IPS DF 4.7 (cell line): ENCODE measurements around the gene ZNF780B.
A peak's percentile ranks its signal among the peaks of the same experiment; 100 is the strongest.
"Not testable (repeated sequence)": the region's sequence is repeated elsewhere in the genome, so short reads cannot be mapped to it uniquely, and the experiment has no call there.

Experiments
- DNase-seq: peaks from one replicate; pipeline ENCODE4 v3.0.0-alpha.2; 2013; ENCODE audit warnings: low spot score; ENCODE audit errors: extremely low read depth

Gene ZNF780B

DNA sequence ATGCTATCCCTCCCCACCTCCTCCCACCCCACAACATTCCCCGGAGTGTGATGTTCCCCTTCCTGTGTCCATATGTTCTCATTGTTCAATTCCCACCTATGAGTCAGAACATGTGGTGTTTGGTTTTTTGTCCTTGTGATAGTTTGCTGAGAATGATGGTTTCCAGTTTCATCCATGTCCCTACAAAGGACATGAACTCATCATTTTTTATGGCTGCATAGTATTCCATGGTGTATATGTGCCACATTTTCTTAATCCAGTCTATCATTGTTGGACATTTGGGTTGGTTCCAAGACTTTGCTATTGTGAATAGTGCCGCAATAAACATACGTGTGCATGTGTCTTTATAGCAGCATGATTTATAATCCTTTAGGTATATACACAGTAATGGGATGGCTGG lies 18.0 kb downstream of the ZNF780B start:
- not testable (repeated sequence) for DNase-seq

- DNase-seq, result no peak
Observed at GRCh38 chr19:40035996-40036395, 20.0 kb downstream of the ZNF780B start.

DNA sequence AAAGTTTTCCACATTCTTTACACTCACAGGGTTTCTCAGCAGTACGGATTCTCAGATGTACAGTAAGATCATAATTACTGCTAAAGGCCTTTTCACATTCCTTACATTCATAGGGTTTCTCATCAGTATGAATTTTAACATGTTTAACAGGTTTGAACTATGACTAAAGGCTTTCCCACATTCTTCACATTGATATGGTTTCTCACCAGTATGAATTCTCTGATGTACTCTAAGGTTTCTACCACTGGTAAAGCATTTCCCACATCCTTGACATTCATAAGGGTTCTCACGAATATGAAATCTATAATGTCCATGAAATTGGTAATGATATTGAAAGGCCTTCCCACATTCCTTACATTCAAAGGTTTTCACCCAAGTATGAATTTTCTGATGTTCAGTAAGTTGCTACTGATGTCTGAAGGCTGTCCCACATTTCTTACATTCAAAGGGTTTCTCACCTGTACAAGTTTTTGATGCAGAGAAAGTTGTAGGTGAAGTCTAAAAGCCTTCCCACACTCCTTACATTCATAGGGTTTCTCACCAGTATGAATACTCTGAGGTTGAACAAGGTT lies 22.0 kb downstream of the ZNF780B start:
- DNase-seq, result no peak

GRCh38 chr19:40026597-40026970 lies 29.4 kb downstream of the ZNF780B start:
- DNase-seq, result no peak

GRCh38 chr19:40025938-40026596 lies 30.0 kb downstream of the ZNF780B start:
- no peak for DNase-seq

- DNase-seq, result no peak
Observed at GRCh38 chr19:40023969-40024368, 32.1 kb downstream of the ZNF780B start.

DNA sequence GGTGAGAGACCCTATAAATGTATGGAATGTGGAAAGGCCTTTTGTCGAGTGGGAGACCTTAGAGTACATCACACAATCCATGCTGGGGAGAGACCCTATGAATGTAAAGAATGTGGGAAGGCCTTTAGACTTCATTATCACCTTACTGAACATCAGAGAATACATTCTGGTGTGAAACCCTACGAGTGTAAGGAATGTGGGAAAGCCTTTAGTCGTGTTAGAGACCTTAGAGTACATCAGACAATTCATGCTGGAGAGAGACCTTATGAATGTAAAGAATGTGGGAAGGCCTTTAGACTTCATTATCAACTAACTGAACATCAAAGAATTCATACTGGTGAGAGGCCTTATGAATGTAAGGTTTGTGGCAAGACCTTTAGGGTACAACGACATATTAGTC lies 42.0 kb downstream of the ZNF780B start:
- DNase-seq, result no peak

DNA sequence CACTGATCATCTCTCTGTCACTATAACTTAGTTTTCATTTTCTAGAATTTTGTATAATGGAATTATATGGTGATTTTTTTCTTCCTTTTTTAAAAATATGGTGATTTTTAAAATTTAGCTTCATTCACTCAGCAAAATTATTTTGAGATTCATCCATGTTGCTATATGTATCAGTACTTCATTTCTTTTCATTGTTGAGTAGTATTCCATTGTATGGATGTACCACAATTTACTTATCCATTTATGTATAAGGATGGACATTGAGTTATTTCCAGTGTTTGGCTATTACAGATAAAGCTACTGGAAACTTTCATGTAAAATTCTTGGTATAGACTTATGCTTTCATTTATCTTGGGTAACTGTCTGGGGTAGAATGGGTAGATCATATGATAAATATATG lies 46.4 kb downstream of the ZNF780B start:
- DNase-seq, result no peak

DNA sequence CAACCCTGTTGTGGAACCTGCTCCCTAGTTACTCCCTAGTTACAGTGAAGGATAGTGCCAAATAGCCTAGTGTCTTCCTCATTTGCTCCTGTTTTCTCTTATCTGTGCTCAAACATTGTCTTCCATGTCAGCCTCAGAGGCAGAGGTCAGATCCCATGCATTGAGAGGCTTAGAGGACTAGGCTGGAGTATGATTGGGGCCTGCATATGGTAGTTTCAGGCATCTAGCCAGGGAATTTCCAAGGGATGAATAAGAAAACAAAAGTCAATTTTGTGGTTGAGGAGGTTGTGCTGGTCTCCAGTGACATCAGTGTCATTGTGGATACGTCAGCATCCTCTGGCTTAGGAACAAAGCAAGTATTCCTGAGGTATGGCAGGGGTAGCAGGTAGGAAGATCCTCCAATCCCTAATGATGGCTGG lies 49.7 kb downstream of the ZNF780B start:
- DNase-seq, result no peak

GRCh38 chr19:40005691-40006272 lies 50.2 kb downstream of the ZNF780B start:
- DNase-seq, result no peak

- DNase-seq, result no peak
Observed at GRCh38 chr19:39998501-39998900, 57.5 kb downstream of the ZNF780B start.

DNA sequence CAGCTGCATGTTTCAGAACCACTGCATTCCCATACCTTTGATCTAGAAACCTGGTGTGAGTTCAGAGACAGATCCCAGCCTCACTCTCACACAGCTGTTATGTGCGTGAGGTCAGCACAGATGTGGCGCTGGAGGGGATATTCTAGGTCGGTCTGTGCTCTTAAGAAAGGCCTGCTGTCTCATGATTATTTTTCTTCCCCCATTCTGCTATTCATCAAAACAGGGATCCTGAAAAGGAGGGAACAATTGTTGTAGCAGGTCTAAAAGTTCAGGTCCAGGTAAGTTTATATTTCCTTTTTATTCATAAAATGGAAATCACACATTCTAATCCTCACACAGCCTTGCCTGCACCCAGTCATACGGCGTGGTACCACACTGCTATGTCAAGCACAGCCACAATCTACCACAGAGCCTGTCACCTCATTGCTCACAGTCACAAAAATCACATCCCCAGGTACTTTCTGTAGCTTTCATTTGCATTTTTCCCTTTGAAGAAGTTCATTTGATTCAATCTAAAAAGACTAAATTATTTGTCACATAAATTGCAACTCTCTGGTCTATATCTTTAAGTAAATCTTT lies 58.3 kb downstream of the ZNF780B start:
- no peak for DNase-seq

DNA sequence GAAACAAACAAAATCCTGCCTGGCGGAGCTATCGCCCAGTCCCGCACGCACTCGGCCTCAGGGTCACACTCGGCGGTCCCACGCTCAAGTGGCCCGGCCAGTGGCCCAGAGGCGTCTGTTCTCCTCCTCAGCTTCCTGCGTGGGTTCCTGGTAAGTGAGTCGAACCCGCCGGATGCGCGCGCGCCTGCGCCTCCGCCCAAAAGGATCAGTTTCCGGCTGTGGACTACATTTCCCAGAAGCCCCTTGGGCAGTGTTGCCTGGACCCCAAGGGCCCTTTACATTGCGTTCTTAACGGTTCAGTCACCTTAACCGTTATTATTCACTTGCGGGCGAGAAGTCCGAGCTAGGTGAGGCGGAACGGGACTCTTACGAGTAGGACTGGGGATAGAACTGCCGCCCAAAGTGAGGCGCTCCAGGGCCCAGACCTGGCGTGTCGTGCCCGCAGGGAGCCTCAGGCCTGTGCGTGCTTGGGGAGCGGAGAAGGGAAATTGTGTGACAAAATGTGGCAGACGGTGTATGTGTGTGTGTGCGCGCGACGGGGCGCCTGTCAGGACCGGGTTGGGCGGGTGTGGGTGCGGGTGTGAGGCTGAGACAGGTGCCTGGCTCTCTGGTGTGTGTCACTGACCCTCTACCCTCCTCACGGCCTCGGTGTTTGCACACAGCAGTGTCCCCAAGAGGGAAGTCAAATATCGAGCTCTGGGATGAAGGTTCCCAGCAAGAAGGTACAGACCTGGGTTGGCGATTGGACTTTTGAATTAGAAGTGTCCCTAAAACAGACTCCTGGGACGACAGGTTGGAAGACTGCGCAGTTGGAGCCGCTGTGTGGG lies 59.0 kb downstream of the ZNF780B start, which contains the start of gene ZNF546:
Gene ZNF546, plus strand, starts transcription at position 250 of the 827 bp plus-strand sequence. CDS start 1,267 bp downstream, outside the sequence.
- DNase-seq, result peak; percentile 28

DNA sequence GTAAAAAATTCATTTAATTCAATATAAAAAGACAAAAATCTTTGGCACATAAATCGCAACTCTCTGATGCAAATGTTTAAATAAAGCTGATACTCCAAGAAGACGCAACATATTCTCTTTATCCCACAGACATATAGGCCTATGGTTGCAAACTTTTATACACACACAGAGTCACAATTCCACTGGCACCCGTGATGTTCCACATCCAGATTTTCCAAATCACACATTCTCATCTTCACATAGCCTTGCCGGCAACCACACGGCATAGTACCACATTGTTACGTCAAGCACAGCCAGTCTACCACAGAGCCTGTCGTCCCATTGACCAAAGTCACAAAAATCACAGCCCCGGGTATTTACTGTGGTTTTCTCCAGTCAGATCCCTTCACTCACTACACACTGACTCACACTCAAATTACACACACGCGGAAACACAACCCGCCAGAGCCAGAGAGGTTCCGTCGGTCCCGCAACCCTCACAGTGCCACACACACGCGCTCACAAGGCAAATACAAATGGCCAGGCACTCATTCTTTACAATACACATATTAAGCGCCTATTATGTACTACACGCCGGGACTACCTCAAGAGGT lies 59.7 kb downstream of the ZNF780B start:
- no peak for DNase-seq

- no peak for DNase-seq
Observed at GRCh38 chr19:39995794-39996193, 60.2 kb downstream of the ZNF780B start.

DNA sequence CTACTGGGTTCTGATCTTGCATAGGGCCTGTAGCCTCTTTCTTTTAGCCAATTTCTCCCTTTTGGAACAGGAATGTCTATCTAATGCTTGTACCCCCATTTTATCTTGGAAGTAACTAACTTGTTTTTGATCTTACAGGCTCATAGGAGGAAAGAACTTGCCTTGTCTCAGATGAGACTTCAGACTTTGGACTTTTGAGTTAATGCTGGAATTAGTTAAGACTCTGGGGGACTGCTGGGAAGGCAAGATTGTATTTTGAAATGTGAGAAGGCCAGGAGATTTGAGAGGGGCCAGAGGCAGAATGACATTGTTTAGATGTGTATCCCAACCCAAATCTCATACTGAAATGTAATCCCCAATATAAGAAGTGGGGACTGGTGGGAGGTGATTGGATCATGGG lies 61.7 kb downstream of the ZNF780B start:
- DNase-seq, result no peak

- no peak for DNase-seq
Observed at GRCh38 chr19:39993605-39994004, 62.4 kb downstream of the ZNF780B start.

- DNase-seq, result no peak
Observed at GRCh38 chr19:39987596-39987995, 68.4 kb downstream of the ZNF780B start.

DNA sequence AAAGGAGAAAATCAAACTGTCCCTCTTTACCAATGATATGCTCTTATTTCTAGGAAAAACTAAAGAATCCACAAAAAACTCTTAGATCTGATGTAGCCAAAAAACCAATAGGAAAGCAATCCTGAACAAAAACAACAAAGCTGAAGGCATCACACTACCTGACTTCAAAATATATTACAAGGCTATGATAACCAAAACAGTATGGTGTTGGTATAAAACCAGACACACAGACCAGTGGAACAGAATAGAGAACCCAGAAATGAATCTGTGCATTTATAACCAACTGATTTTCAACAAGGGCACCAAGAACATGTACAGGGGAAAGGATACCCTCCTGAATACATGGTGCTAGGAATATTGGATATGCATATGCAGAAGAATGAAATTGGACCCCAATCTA lies 68.9 kb downstream of the ZNF780B start:
- no peak for DNase-seq

- no peak for DNase-seq
Observed at GRCh38 chr19:39986643-39987042, 69.4 kb downstream of the ZNF780B start.

DNA sequence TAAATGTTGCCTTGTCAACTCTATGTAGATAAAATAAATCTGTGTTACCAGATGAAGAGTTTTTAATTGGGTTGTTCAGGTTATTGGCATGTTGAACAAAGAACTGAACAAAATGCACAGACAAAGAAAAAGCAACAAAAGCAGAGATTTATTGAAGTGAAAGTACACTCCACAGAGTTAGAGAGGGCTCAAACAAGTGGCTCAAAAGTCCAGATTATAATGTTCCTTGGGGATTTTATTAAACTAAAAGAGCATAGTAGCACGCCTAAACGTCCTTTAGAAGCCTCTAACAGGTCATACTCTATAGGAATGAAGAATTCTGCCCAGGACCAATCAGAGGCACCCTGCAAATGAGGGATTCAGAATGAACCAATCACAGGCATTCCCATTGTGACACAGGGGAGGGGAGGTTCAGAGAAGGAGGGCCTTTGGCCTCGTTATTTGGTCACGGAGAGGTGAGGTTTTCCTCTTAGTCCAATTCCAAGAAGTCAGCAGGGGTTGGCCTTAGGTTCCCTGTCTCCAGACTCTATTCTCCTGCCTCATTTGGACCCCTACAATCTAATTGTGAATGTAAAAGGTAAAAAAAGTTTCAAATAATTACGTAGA lies 72.2 kb downstream of the ZNF780B start:
- DNase-seq, result no peak
